Measurements from ENCODE around the gene ASF1A.

Gene ASF1A

GRCh38 chr6:118876814-118877213 is 17.1 kb upstream of the ASF1A start:
- peaks cover 0 to 5% (median 3%) of the 10 kb centered on the region in 4 experiments for H3K4me1 ChIP-seq (ENCODE audit: control extremely low read depth in 1 of 4, control insufficient read depth in 4 of 4, insufficient read depth in 4 of 4, low read length in 3 of 4)
- ChIA-PET CTCF (interaction anchor here (1.3 to 2.3 kb wide), 2 partner anchors 11 to 68 kb away, joined by 3 to 10 read pairs; no protein-coding TSS in a partner anchor), POLR2A (no interaction called here)
- no peak overlapping the region for H3K4me3 ChIP-seq (ENCODE audit: control insufficient read depth in 1 of 7, extremely low read depth in 1 of 7, insufficient read depth in 4 of 7, low read depth in 2 of 7, low read length in 6 of 7)
- peaks cover 0 to 2% (median 0%) of the 10 kb centered on the region in 5 experiments for H3K9me3 ChIP-seq (ENCODE audit: control extremely low read depth in 1 of 5, control insufficient read depth in 4 of 5, insufficient read depth in 2 of 5, low read depth in 1 of 5, low read length in 4 of 5)
- no peaks in the 10 kb centered on the region for H3K27me3 ChIP-seq (replicated peaks in 2 of 5; ENCODE audit: control insufficient read depth in 4 of 5, insufficient read depth in 5 of 5, low read length in 4 of 5)
- H3K27ac ChIP-seq (ENCODE audit: insufficient read depth in 1 of 2, low read depth in 1 of 2, low read length in 2 of 2, poor library complexity in 1 of 2, severe bottlenecking in 2 of 2) = no peak overlapping the region
- peaks cover 0 to 3% (median 0%) of the 10 kb centered on the region in 4 experiments for H3K36me3 ChIP-seq (ENCODE audit: control insufficient read depth in 4 of 4, insufficient read depth in 4 of 4, low read length in 3 of 4)
- DNase-seq = no peak

- no peak for DNase-seq
- Histone ChIP-seq H3K36me3 (ENCODE audit: control insufficient read depth in 4 of 4, insufficient read depth in 4 of 4, low read length in 3 of 4) (peaks cover 0 to 3% (median 0%) of the 10 kb centered on the region in 4 experiments), H3K27ac (ENCODE audit: insufficient read depth in 1 of 2, low read depth in 1 of 2, low read length in 2 of 2, poor library complexity in 1 of 2, severe bottlenecking in 2 of 2) (no peak overlapping the region), H3K4me1 (ENCODE audit: control extremely low read depth in 1 of 4, control insufficient read depth in 4 of 4, insufficient read depth in 4 of 4, low read length in 3 of 4) (peaks cover 0 to 5% (median 3%) of the 10 kb centered on the region in 4 experiments), H3K9me3 (ENCODE audit: control extremely low read depth in 1 of 5, control insufficient read depth in 4 of 5, insufficient read depth in 2 of 5, low read depth in 1 of 5, low read length in 4 of 5) (peaks cover 0 to 2% (median 0%) of the 10 kb centered on the region in 5 experiments), H3K4me3 (ENCODE audit: control insufficient read depth in 1 of 7, extremely low read depth in 1 of 7, insufficient read depth in 4 of 7, low read depth in 2 of 7, low read length in 6 of 7) (no peak overlapping the region), H3K27me3 (replicated peaks in 2 of 5; ENCODE audit: control insufficient read depth in 4 of 5, insufficient read depth in 5 of 5, low read length in 4 of 5) (no peaks in the 10 kb centered on the region)
- ChIA-PET POLR2A (no interaction called here), CTCF (no interaction called here)
- no CpG with 5 or more reads among the region's 2 CpGs for WGBS (ENCODE audit: insufficient coverage)
Measured at GRCh38 chr6:118877806-118878205, 16.1 kb upstream of the ASF1A start.

GRCh38 chr6:118881440-118882313 is 12.3 kb upstream of the ASF1A start:
- ChIA-PET CTCF (no interaction called here), POLR2A (no interaction called here)
- 98% methylated on average over 5 of the region's 9 CpGs for WGBS (ENCODE audit: insufficient coverage)

GRCh38 chr6:118882314-118882905 is 11.5 kb upstream of the ASF1A start:
- no peaks in the 10 kb centered on the region for H3K27me3 ChIP-seq (replicated peaks in 2 of 5; ENCODE audit: control insufficient read depth in 4 of 5, insufficient read depth in 5 of 5, low read length in 4 of 5)
- 100% methylated on average over 1 of the region's 4 CpGs for WGBS (ENCODE audit: insufficient coverage)
- ChIA-PET CTCF (no interaction called here), POLR2A (no interaction called here)
- H3K27ac ChIP-seq (ENCODE audit: insufficient read depth in 1 of 2, low read depth in 1 of 2, low read length in 2 of 2, poor library complexity in 1 of 2, severe bottlenecking in 2 of 2) = no peak overlapping the region
- no peak overlapping the region for H3K4me3 ChIP-seq (ENCODE audit: control insufficient read depth in 1 of 7, extremely low read depth in 1 of 7, insufficient read depth in 4 of 7, low read depth in 2 of 7, low read length in 6 of 7)
- H3K9me3 ChIP-seq (ENCODE audit: control extremely low read depth in 1 of 5, control insufficient read depth in 4 of 5, insufficient read depth in 2 of 5, low read depth in 1 of 5, low read length in 4 of 5) = peaks cover 0 to 2% (median 0%) of the 10 kb centered on the region in 5 experiments
- peaks cover 0 to 5% (median 3%) of the 10 kb centered on the region in 4 experiments for H3K4me1 ChIP-seq (ENCODE audit: control extremely low read depth in 1 of 4, control insufficient read depth in 4 of 4, insufficient read depth in 4 of 4, low read length in 3 of 4)
- peaks cover 0 to 3% (median 0%) of the 10 kb centered on the region in 4 experiments for H3K36me3 ChIP-seq (ENCODE audit: control insufficient read depth in 4 of 4, insufficient read depth in 4 of 4, low read length in 3 of 4)
- no peak for DNase-seq

More at GRCh38 chr6:118881440-118882313, 12.3 kb upstream of the ASF1A start:
- Histone ChIP-seq H3K36me3 (ENCODE audit: control insufficient read depth in 4 of 4, insufficient read depth in 4 of 4, low read length in 3 of 4) (peaks cover 0 to 3% (median 0%) of the 10 kb centered on the region in 4 experiments), H3K4me3 (ENCODE audit: control insufficient read depth in 1 of 7, extremely low read depth in 1 of 7, insufficient read depth in 4 of 7, low read depth in 2 of 7, low read length in 6 of 7) (no peak overlapping the region), H3K9me3 (ENCODE audit: control extremely low read depth in 1 of 5, control insufficient read depth in 4 of 5, insufficient read depth in 2 of 5, low read depth in 1 of 5, low read length in 4 of 5) (peaks cover 0 to 2% (median 0%) of the 10 kb centered on the region in 5 experiments), H3K27ac (ENCODE audit: insufficient read depth in 1 of 2, low read depth in 1 of 2, low read length in 2 of 2, poor library complexity in 1 of 2, severe bottlenecking in 2 of 2) (no peak overlapping the region), H3K27me3 (replicated peaks in 2 of 5; ENCODE audit: control insufficient read depth in 4 of 5, insufficient read depth in 5 of 5, low read length in 4 of 5) (no peaks in the 10 kb centered on the region), H3K4me1 (ENCODE audit: control extremely low read depth in 1 of 4, control insufficient read depth in 4 of 4, insufficient read depth in 4 of 4, low read length in 3 of 4) (peaks cover 0 to 5% (median 3%) of the 10 kb centered on the region in 4 experiments)
- no peak for DNase-seq

GRCh38 chr6:118886641-118887040 is 7.3 kb upstream of the ASF1A start:
- Histone ChIP-seq H3K9me3 (ENCODE audit: control extremely low read depth in 1 of 5, control insufficient read depth in 4 of 5, insufficient read depth in 2 of 5, low read depth in 1 of 5, low read length in 4 of 5) (no peaks in the 10 kb centered on the region), H3K4me3 (ENCODE audit: control insufficient read depth in 1 of 7, extremely low read depth in 1 of 7, insufficient read depth in 4 of 7, low read depth in 2 of 7, low read length in 6 of 7) (no peak overlapping the region), H3K36me3 (ENCODE audit: control insufficient read depth in 4 of 4, insufficient read depth in 4 of 4, low read length in 3 of 4) (peaks cover 0 to 3% (median 0%) of the 10 kb centered on the region in 4 experiments), H3K27ac (ENCODE audit: insufficient read depth in 1 of 2, low read depth in 1 of 2, low read length in 2 of 2, poor library complexity in 1 of 2, severe bottlenecking in 2 of 2) (no peak overlapping the region), H3K27me3 (replicated peaks in 2 of 5; ENCODE audit: control insufficient read depth in 4 of 5, insufficient read depth in 5 of 5, low read length in 4 of 5) (no peaks in the 10 kb centered on the region), H3K4me1 (ENCODE audit: control extremely low read depth in 1 of 4, control insufficient read depth in 4 of 4, insufficient read depth in 4 of 4, low read length in 3 of 4) (peaks cover 1 to 14% (median 9%) of the 10 kb centered on the region in 4 experiments)
- POLR2A ChIA-PET = no interaction called here
- no peak for DNase-seq
- CTCF ChIA-PET = no interaction called here
- 100% methylated on average over 1 of the region's 6 CpGs for WGBS (ENCODE audit: insufficient coverage)

- ChIA-PET POLR2A (no interaction called here), CTCF (no interaction called here)
- peaks cover 14 to 28% (median 18%) of the 10 kb centered on the region in 4 experiments for H3K4me1 ChIP-seq (ENCODE audit: control extremely low read depth in 1 of 4, control insufficient read depth in 4 of 4, insufficient read depth in 4 of 4, low read length in 3 of 4)
- DNase-seq = no peak
- no peak overlapping the region for H3K4me3 ChIP-seq (ENCODE audit: control insufficient read depth in 1 of 7, extremely low read depth in 1 of 7, insufficient read depth in 4 of 7, low read depth in 2 of 7, low read length in 6 of 7)
- H3K27ac ChIP-seq (ENCODE audit: insufficient read depth in 1 of 2, low read depth in 1 of 2, low read length in 2 of 2, poor library complexity in 1 of 2, severe bottlenecking in 2 of 2) = no peak overlapping the region
- H3K9me3 ChIP-seq (ENCODE audit: control extremely low read depth in 1 of 5, control insufficient read depth in 4 of 5, insufficient read depth in 2 of 5, low read depth in 1 of 5, low read length in 4 of 5) = no peaks in the 10 kb centered on the region
- H3K27me3 ChIP-seq (replicated peaks in 2 of 5; ENCODE audit: control insufficient read depth in 4 of 5, insufficient read depth in 5 of 5, low read length in 4 of 5) = no peaks in the 10 kb centered on the region
- peaks cover 0 to 3% (median 0%) of the 10 kb centered on the region in 4 experiments for H3K36me3 ChIP-seq (ENCODE audit: control insufficient read depth in 4 of 4, insufficient read depth in 4 of 4, low read length in 3 of 4)
- WGBS (ENCODE audit: insufficient coverage) = 100% methylated on average over 3 of the region's 4 CpGs
Measured at GRCh38 chr6:118889163-118889562, 4.8 kb upstream of the ASF1A start.
